ENCODE results near the gene MLPH.

The MLPH gene

GRCh38 chr2:237515166-237515565 is 28.1 kb downstream of the MLPH start:
- Histone ChIP-seq H3K36me3 (ENCODE audit: insufficient read depth, low read length) (no peaks in the 10 kb centered on the region), H3K27me3 (ENCODE audit: control insufficient read depth in 1 of 2, insufficient read depth in 2 of 2, low read length in 2 of 2) (no peaks in the 10 kb centered on the region), H3K4me1 (ENCODE audit: insufficient read depth, low read length) (peaks cover 20% of the 10 kb centered on the region), H3K27ac (ENCODE audit: low read depth, low read length) (no peak overlapping the region), H3K9me3 (ENCODE audit: low read length) (no peaks in the 10 kb centered on the region), H3K4me3 (ENCODE audit: low read depth in 1 of 2, low read length in 2 of 2) (no peak overlapping the region), H3K9ac (ENCODE audit: low read length) (no peak overlapping the region)

GRCh38 chr2:237515621-237516275 is 28.7 kb downstream of the MLPH start:
- H3K27me3 ChIP-seq (ENCODE audit: control insufficient read depth in 1 of 2, insufficient read depth in 2 of 2, low read length in 2 of 2): no peaks in the 10 kb centered on the region
- no peak overlapping the region for H3K27ac ChIP-seq (ENCODE audit: low read depth, low read length)
- H3K9me3 ChIP-seq (ENCODE audit: low read length): no peaks in the 10 kb centered on the region
- H3K36me3 ChIP-seq (ENCODE audit: insufficient read depth, low read length): no peaks in the 10 kb centered on the region
- H3K4me1 ChIP-seq (ENCODE audit: insufficient read depth, low read length): peaks cover 20% of the 10 kb centered on the region
- no peak overlapping the region for H3K4me3 ChIP-seq (ENCODE audit: low read depth in 1 of 2, low read length in 2 of 2)
- H3K9ac ChIP-seq (ENCODE audit: low read length): no peak overlapping the region

GRCh38 chr2:237517163-237517562 is 30.1 kb downstream of the MLPH start:
- no peak overlapping the region for H3K4me3 ChIP-seq (ENCODE audit: low read depth in 1 of 2, low read length in 2 of 2)
- H3K36me3 ChIP-seq (ENCODE audit: insufficient read depth, low read length): no peaks in the 10 kb centered on the region
- H3K27me3 ChIP-seq (ENCODE audit: control insufficient read depth in 1 of 2, insufficient read depth in 2 of 2, low read length in 2 of 2): no peaks in the 10 kb centered on the region
- H3K27ac ChIP-seq (ENCODE audit: low read depth, low read length): no peak overlapping the region
- no peak overlapping the region for H3K9ac ChIP-seq (ENCODE audit: low read length)
- peaks cover 20% of the 10 kb centered on the region for H3K4me1 ChIP-seq (ENCODE audit: insufficient read depth, low read length)
- H3K9me3 ChIP-seq (ENCODE audit: low read length): no peaks in the 10 kb centered on the region

GRCh38 chr2:237517990-237518389 is 30.9 kb downstream of the MLPH start:
- Histone ChIP-seq H3K9ac (ENCODE audit: low read length) (no peak overlapping the region), H3K27ac (ENCODE audit: low read depth, low read length) (no peak overlapping the region), H3K4me1 (ENCODE audit: insufficient read depth, low read length) (peaks cover 13% of the 10 kb centered on the region), H3K27me3 (ENCODE audit: control insufficient read depth in 1 of 2, insufficient read depth in 2 of 2, low read length in 2 of 2) (no peaks in the 10 kb centered on the region), H3K9me3 (ENCODE audit: low read length) (no peaks in the 10 kb centered on the region), H3K4me3 (ENCODE audit: low read depth in 1 of 2, low read length in 2 of 2) (no peak overlapping the region), H3K36me3 (ENCODE audit: insufficient read depth, low read length) (no peaks in the 10 kb centered on the region)

GRCh38 chr2:237519506-237520245 is 32.6 kb downstream of the MLPH start:
- Histone ChIP-seq H3K36me3 (ENCODE audit: insufficient read depth, low read length) (no peaks in the 10 kb centered on the region), H3K4me1 (ENCODE audit: insufficient read depth, low read length) (no peaks in the 10 kb centered on the region), H3K27ac (ENCODE audit: low read depth, low read length) (no peak overlapping the region), H3K27me3 (ENCODE audit: control insufficient read depth in 1 of 2, insufficient read depth in 2 of 2, low read length in 2 of 2) (no peaks in the 10 kb centered on the region), H3K4me3 (ENCODE audit: low read depth in 1 of 2, low read length in 2 of 2) (no peak overlapping the region), H3K9me3 (ENCODE audit: low read length) (no peaks in the 10 kb centered on the region), H3K9ac (ENCODE audit: low read length) (no peak overlapping the region)

- Histone ChIP-seq H3K9me3 (ENCODE audit: low read length) (no peaks in the 10 kb centered on the region), H3K4me1 (ENCODE audit: insufficient read depth, low read length) (no peaks in the 10 kb centered on the region), H3K27me3 (ENCODE audit: control insufficient read depth in 1 of 2, insufficient read depth in 2 of 2, low read length in 2 of 2) (no peaks in the 10 kb centered on the region), H3K27ac (ENCODE audit: low read depth, low read length) (no peak overlapping the region), H3K9ac (ENCODE audit: low read length) (no peak overlapping the region), H3K4me3 (ENCODE audit: low read depth in 1 of 2, low read length in 2 of 2) (no peak overlapping the region), H3K36me3 (ENCODE audit: insufficient read depth, low read length) (no peaks in the 10 kb centered on the region)
Measured at GRCh38 chr2:237520290-237520689, 33.2 kb downstream of the MLPH start.

GRCh38 chr2:237524631-237525030 is 37.6 kb downstream of the MLPH start:
- H3K4me1 ChIP-seq (ENCODE audit: insufficient read depth, low read length): no peaks in the 10 kb centered on the region
- no peak overlapping the region for H3K4me3 ChIP-seq (ENCODE audit: low read depth in 1 of 2, low read length in 2 of 2)
- no peaks in the 10 kb centered on the region for H3K9me3 ChIP-seq (ENCODE audit: low read length)
- H3K36me3 ChIP-seq (ENCODE audit: insufficient read depth, low read length): no peaks in the 10 kb centered on the region
- H3K9ac ChIP-seq (ENCODE audit: low read length): no peak overlapping the region
- H3K27me3 ChIP-seq (ENCODE audit: control insufficient read depth in 1 of 2, insufficient read depth in 2 of 2, low read length in 2 of 2): no peaks in the 10 kb centered on the region
- no peak overlapping the region for H3K27ac ChIP-seq (ENCODE audit: low read depth, low read length)

- Histone ChIP-seq H3K4me1 (ENCODE audit: insufficient read depth, low read length) (no peaks in the 10 kb centered on the region), H3K9ac (ENCODE audit: low read length) (no peak overlapping the region), H3K36me3 (ENCODE audit: insufficient read depth, low read length) (no peaks in the 10 kb centered on the region), H3K27me3 (ENCODE audit: control insufficient read depth in 1 of 2, insufficient read depth in 2 of 2, low read length in 2 of 2) (no peaks in the 10 kb centered on the region), H3K4me3 (ENCODE audit: low read depth in 1 of 2, low read length in 2 of 2) (no peak overlapping the region), H3K9me3 (ENCODE audit: low read length) (no peaks in the 10 kb centered on the region), H3K27ac (ENCODE audit: low read depth, low read length) (no peak overlapping the region)
Measured at GRCh38 chr2:237525559-237526157, 38.6 kb downstream of the MLPH start.

GRCh38 chr2:237527233-237527632 is 40.2 kb downstream of the MLPH start:
- Histone ChIP-seq H3K27ac (ENCODE audit: low read depth, low read length) (no peak overlapping the region), H3K4me3 (ENCODE audit: low read depth in 1 of 2, low read length in 2 of 2) (no peak overlapping the region), H3K27me3 (ENCODE audit: control insufficient read depth in 1 of 2, insufficient read depth in 2 of 2, low read length in 2 of 2) (no peaks in the 10 kb centered on the region), H3K9me3 (ENCODE audit: low read length) (no peaks in the 10 kb centered on the region), H3K36me3 (ENCODE audit: insufficient read depth, low read length) (no peaks in the 10 kb centered on the region), H3K9ac (ENCODE audit: low read length) (no peak overlapping the region), H3K4me1 (ENCODE audit: insufficient read depth, low read length) (no peaks in the 10 kb centered on the region)

GRCh38 chr2:237527766-237528165 is 40.7 kb downstream of the MLPH start:
- H3K4me1 ChIP-seq (ENCODE audit: insufficient read depth, low read length): no peaks in the 10 kb centered on the region
- H3K9ac ChIP-seq (ENCODE audit: low read length): no peak overlapping the region
- no peak overlapping the region for H3K27ac ChIP-seq (ENCODE audit: low read depth, low read length)
- no peaks in the 10 kb centered on the region for H3K36me3 ChIP-seq (ENCODE audit: insufficient read depth, low read length)
- no peaks in the 10 kb centered on the region for H3K27me3 ChIP-seq (ENCODE audit: control insufficient read depth in 1 of 2, insufficient read depth in 2 of 2, low read length in 2 of 2)
- H3K4me3 ChIP-seq (ENCODE audit: low read depth in 1 of 2, low read length in 2 of 2): no peak overlapping the region
- no peaks in the 10 kb centered on the region for H3K9me3 ChIP-seq (ENCODE audit: low read length)

GRCh38 chr2:237529452-237530402 is 42.7 kb downstream of the MLPH start:
- H3K36me3 ChIP-seq (ENCODE audit: insufficient read depth, low read length): no peaks in the 10 kb centered on the region
- no peak overlapping the region for H3K27ac ChIP-seq (ENCODE audit: low read depth, low read length)
- H3K4me1 ChIP-seq (ENCODE audit: insufficient read depth, low read length): no peaks in the 10 kb centered on the region
- H3K9ac ChIP-seq (ENCODE audit: low read length): no peak overlapping the region
- no peaks in the 10 kb centered on the region for H3K27me3 ChIP-seq (ENCODE audit: control insufficient read depth in 1 of 2, insufficient read depth in 2 of 2, low read length in 2 of 2)
- H3K4me3 ChIP-seq (ENCODE audit: low read depth in 1 of 2, low read length in 2 of 2): no peak overlapping the region
- H3K9me3 ChIP-seq (ENCODE audit: low read length): no peaks in the 10 kb centered on the region

Measured in muscle layer of colon (tissue), 2 donors.